Naive B cell (primary cell): ENCODE data around the gene ZNF691. TPM values are rescaled to one million over a fixed set of nuclear protein-coding genes. Genes with fewer than 3 reads are reported as not detected.
A peak's percentile ranks its signal among the peaks of the same experiment; 100 is the strongest.
"Not testable (repeated sequence)": the region's sequence is repeated elsewhere in the genome, so short reads cannot be mapped to it uniquely, and the experiment has no call there.

ENCODE experiments used
- ATAC-seq, 2 donors: fragments of 150-1000 bp; cut with Tn5 transposase; 2 replicates each; pipeline ENCODE4 v1.10.0; 2021; ENCODE audit warnings: low read depth in 2 of 2, mild to moderate bottlenecking in 2 of 2, moderate library complexity in 2 of 2
- DNase-seq: peaks from one replicate; pipeline ENCODE4 v3.0.0; 2022
- H3K27ac Mint-ChIP-seq, 6 donors: one replicate each; pipeline ENCODE4 v1.8.0; 2020 to 2022; ENCODE audit warnings: mild to moderate bottlenecking in 6 of 6, mixed read lengths in 6 of 6, moderate library complexity in 5 of 6, inconsistent platforms in 2 of 6
- H3K27me3 Mint-ChIP-seq, 3 donors: one replicate each; pipeline ENCODE4 v1.8.0; 2021 to 2022; ENCODE audit warnings: mixed read lengths in 3 of 3, mild to moderate bottlenecking in 1 of 3
- H3K36me3 Mint-ChIP-seq, 2 donors: one replicate each; pipeline ENCODE4 v1.8.0; 2020 to 2022; ENCODE audit warnings: mixed read lengths in 2 of 2, inconsistent platforms in 1 of 2, mild to moderate bottlenecking in 1 of 2
- H3K4me1 Mint-ChIP-seq, 3 donors: one replicate each; pipeline ENCODE4 v1.8.0; 2020 to 2022; ENCODE audit warnings: mixed read lengths in 3 of 3, inconsistent platforms in 1 of 3, mild to moderate bottlenecking in 1 of 3, moderate library complexity in 1 of 3
- H3K4me3 Mint-ChIP-seq, 8 donors: one replicate each; pipeline ENCODE4 v1.8.0; 2020 to 2022; ENCODE audit warnings: mild to moderate bottlenecking in 8 of 8, mixed read lengths in 8 of 8, moderate library complexity in 8 of 8, inconsistent platforms in 2 of 8
- H3K9me3 Mint-ChIP-seq, 7 donors: one replicate each; pipeline ENCODE4 v1.8.0; 2020 to 2022; ENCODE audit warnings: mixed read lengths in 7 of 7, mild to moderate bottlenecking in 5 of 7, inconsistent platforms in 2 of 7, moderate library complexity in 1 of 7
- polyA plus RNA-seq, 6 donors: library from polyadenylated mRNA; unstranded; fragments of 300-500 nt; fragmentation: Illumina TruSeq; gene quantifications; one replicate each; pipeline ENCODE4 v1.2.3, GENCODE V29; 2021; ENCODE audit warnings: low read depth in 6 of 6

Gene ZNF691
- polyA plus RNA-seq, 6 donors from 2014 or later = 6.2 to 13.4 (median 9.4) TPM; not detected in 1

DNA sequence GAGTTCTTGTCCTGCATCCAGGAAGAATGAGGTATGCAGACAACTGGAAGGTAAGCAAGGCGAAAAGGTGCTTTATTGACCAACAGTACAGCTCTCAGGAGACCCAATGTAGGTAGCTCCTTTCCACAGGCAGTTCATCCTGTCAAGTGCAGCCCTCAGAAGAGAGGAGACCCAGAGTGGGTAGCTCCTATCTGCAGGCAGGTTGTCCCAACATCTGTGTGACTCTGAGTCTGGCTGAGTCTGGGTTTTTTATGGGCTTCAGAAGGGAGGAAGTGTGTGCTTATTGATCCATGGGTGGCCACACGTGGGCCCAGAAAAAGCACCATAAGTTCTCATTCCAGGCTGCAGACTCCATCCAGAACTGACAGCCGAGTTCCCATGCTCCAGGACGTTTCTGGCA is 34.0 kb downstream of the ZNF691 start:
- no peak overlapping the region for H3K27ac Mint-ChIP-seq
- no peak for DNase-seq
- H3K9me3 Mint-ChIP-seq = peaks cover 0 to 13% (median 5%) of the 10 kb centered on the region in 7 donors

DNA sequence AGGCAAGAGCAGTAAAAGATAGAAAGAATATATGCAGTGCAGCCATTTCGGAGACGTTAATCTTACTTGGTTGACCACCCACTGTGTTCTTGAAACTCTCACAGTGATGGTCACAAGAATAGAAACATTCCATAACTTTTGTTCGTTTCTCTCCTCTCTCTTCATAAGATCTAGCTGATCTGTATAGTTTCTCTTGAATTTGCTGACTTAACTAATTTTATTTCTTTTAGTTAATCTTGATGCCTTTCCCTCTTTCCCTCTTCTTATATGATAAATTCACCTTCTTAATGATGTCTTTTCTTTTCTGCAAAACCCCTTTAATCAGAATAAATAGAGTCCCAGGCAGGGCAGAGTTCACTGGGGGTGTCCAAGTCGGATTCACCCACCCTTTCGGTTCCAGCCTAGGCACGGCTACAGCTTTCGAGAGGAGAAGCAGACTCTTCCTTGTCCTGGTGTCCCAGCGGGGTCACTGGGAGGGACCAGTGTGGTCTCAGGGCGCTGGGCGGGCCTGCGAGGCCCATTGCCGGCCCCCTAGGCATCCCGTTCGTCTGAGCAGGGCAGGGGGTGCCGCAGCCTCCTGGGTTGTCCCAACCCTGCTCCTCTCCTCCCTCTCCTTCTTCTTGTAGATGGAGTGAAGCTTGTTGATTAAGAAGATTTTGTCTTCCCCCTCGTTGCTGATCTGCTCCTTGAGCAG is 39.8 kb downstream of the ZNF691 start:
- DNase-seq (no peak), ATAC-seq (no peak)
- peaks cover 0 to 5% (median 3%) of the 10 kb centered on the region in 7 donors for H3K9me3 Mint-ChIP-seq
- peaks cover 9 to 21% (median 12%) of the 10 kb centered on the region in 3 donors for H3K27me3 Mint-ChIP-seq
- H3K36me3 Mint-ChIP-seq = no peaks in the 10 kb centered on the region
- no peaks in the 10 kb centered on the region for H3K4me1 Mint-ChIP-seq
- H3K4me3 Mint-ChIP-seq = no peak overlapping the region
- H3K27ac Mint-ChIP-seq = no peak overlapping the region

More for the DNA sequence above, 34.0 kb downstream of the ZNF691 start:
- peaks cover 8 to 29% (median 18%) of the 10 kb centered on the region in 3 donors for H3K27me3 Mint-ChIP-seq
- no peak for ATAC-seq
- no peak overlapping the region for H3K4me3 Mint-ChIP-seq
- H3K36me3 Mint-ChIP-seq = peaks cover 0 to 6% of the 10 kb centered on the region in 2 donors
- H3K4me1 Mint-ChIP-seq = no peaks in the 10 kb centered on the region

DNA sequence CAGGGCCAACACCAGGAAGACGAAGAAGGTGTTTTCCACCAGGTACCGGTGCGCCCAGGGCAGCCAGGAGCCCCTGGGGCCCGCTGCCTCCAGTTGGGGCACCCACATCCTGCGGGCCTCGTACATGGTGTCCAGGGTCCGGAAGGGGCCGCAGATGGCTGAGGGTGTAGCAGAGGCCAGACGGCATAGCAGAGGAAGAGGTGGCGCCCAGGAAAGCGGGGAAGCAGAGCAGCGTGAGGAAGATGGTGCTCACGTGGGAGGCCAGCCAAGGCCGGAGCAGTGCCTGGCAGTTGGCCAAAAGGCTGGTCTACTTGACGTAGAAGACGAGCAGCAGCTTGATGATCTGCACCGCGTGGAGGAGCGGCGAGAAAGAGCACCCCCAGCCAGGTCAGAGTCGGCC is 40.4 kb downstream of the ZNF691 start:
- H3K27me3 Mint-ChIP-seq = peaks cover 9 to 25% (median 12%) of the 10 kb centered on the region in 3 donors
- no peaks in the 10 kb centered on the region for H3K36me3 Mint-ChIP-seq
- H3K4me1 Mint-ChIP-seq = no peaks in the 10 kb centered on the region
- H3K4me3 Mint-ChIP-seq = no peak overlapping the region
- ATAC-seq (no peak), DNase-seq (no peak)
- no peak overlapping the region for H3K27ac Mint-ChIP-seq
- H3K9me3 Mint-ChIP-seq = peaks cover 0 to 2% (median 0%) of the 10 kb centered on the region in 7 donors

DNA sequence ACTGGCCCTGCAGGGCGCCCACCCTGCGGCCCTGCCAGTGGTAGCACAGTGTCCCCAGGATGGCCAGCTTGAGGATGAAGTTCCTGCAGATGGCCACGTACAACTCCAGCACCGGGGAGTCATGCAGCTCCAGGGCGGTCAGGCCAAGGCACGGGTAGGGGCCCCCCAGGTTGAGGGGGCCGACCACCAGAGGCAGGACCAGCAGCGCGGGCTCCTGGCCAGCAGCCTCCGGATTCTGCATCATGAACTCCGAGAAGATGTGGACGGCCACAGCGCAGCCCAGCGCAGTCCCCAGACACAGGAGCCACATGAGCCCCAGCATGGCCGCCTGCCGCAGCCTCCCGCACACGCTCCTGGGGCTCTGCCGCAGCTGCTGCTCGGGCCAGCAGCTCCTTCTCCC is 41.0 kb downstream of the ZNF691 start:
- peaks cover 9 to 25% (median 12%) of the 10 kb centered on the region in 3 donors for H3K27me3 Mint-ChIP-seq
- H3K4me1 Mint-ChIP-seq = no peaks in the 10 kb centered on the region
- H3K4me3 Mint-ChIP-seq = no peak overlapping the region
- ATAC-seq (no peak), DNase-seq (no peak)
- H3K9me3 Mint-ChIP-seq = peaks cover 0 to 2% (median 0%) of the 10 kb centered on the region in 7 donors
- no peak overlapping the region for H3K27ac Mint-ChIP-seq
- H3K36me3 Mint-ChIP-seq = no peaks in the 10 kb centered on the region

DNA sequence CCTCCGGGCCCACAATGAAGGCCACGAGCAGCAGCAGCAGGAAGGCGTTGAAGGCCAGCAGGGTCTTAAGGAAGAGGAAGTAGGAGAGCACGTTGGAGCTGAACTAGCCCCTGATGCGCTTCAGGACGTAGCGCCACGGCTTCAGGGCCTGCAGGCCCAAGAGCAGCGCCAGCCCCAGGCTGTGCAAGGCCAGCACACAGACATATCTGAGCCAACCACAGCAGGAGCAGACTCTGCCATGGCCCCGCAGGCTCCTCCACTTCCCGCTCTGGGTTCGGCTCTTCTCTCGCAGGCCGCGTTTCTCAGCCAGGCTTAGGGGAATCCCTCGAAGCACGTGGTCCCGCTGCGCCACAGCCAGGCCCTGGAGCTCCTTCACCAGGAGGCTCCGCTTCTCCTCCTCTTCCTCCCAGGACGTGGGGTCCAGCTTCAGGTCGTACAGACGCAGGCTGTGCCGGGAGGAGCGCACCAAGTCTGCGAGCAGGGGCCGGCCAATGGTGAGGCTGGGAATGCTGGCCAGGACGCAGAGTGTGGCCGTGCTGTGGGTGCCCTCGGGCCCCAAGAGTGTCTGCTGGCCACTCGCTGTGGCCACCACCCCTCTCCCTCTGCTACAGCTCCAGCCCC is 41.7 kb downstream of the ZNF691 start:
- Mint-ChIP-seq H3K4me1 (no peaks in the 10 kb centered on the region), H3K36me3 (no peaks in the 10 kb centered on the region), H3K27me3 (peaks cover 9 to 25% (median 12%) of the 10 kb centered on the region in 3 donors), H3K4me3 (no peak overlapping the region), H3K9me3 (peaks cover 0 to 2% (median 0%) of the 10 kb centered on the region in 7 donors), H3K27ac (no peak overlapping the region)
- DNase-seq (no peak), ATAC-seq (no peak)

DNA sequence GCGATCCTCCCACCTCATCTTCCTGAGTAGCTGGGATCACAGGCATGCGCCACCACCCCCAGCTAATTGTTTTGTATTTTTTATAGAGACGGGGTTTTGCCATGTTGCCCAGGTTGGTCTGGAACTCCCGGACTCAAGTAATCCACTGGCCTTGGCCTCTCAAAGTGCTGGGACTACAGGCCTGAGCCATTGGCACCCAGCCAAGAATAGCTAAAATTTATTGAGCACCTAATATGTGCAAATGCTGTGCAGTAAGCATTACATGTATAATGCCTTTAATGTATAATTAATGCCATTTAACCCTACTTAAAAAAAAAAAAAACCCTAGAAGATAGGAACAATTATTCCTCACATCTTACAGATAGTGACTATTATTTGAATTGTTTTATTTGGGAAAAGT is 42.9 kb downstream of the ZNF691 start:
- DNase-seq (no peak), ATAC-seq (no peak)
- H3K27me3 Mint-ChIP-seq = peaks cover 10 to 24% (median 11%) of the 10 kb centered on the region in 3 donors
- no peak overlapping the region for H3K27ac Mint-ChIP-seq
- no peaks in the 10 kb centered on the region for H3K9me3 Mint-ChIP-seq
- H3K36me3 Mint-ChIP-seq = no peaks in the 10 kb centered on the region
- no peaks in the 10 kb centered on the region for H3K4me1 Mint-ChIP-seq
- no peak overlapping the region for H3K4me3 Mint-ChIP-seq

DNA sequence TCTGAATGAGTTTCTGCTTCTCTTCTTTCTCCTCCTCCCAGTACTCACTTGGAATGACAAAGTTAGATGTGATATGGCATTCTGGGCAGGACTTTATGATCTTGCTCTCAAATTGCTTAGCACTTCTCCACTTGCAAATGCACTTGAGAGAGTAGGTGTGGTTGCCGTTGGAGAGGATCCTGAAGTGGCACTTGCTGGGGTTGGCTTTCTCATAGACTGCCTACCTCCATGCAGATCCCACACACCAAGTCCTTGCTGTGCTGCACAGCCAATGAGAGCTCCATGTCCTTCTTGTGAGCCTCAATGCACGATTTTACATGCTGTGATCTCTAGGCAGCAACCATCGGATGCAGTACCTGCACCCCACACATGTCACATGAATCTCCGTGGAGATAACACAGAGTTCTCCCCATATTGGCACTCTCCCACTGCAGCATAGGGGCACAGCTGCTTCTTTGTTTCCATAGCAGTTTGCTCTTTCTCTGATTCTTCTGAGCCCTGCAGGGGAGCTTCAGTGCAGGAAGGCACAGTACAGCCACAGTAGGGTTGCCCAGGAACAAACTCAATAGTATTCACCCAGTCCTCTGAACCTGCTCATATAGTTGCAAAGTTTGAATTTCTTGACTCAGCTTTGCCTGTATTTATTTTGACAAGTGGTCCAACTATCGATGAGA is 45.2 kb downstream of the ZNF691 start:
- H3K27ac Mint-ChIP-seq = peak overlapping the region in 1 of 6 donors; percentile 60
- no peaks in the 10 kb centered on the region for H3K36me3 Mint-ChIP-seq
- DNase-seq = no peak

DNA sequence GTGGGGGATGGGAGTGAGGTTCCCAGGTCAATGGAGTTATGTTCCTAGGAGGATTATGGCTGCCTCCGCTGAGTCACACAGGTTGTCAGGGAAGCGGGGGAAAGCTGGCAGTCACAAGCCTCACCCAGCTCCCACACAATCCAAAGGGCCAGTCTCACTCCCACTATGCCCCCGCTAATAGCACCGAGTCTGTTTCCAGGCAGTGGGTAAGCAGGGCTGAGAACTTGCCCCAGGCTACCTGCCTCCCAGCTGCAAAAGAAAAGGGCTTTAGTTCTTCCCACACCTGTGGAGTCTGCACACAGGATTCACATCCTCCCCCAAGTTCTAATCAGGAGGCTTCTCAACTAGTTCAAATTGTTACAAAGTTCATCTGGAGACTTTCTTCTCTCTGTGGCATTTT is 53.5 kb downstream of the ZNF691 start:
- H3K36me3 Mint-ChIP-seq = peaks cover 10 to 17% of the 10 kb centered on the region in 2 donors
- peaks cover 7 to 33% (median 16%) of the 10 kb centered on the region in 7 donors for H3K9me3 Mint-ChIP-seq
- not testable (repeated sequence) for H3K27ac Mint-ChIP-seq, H3K4me1 Mint-ChIP-seq, ATAC-seq, H3K4me3 Mint-ChIP-seq, DNase-seq
- peaks cover 26 to 56% (median 50%) of the 10 kb centered on the region in 3 donors for H3K27me3 Mint-ChIP-seq

More for the DNA sequence above, 45.2 kb downstream of the ZNF691 start:
- Mint-ChIP-seq H3K27me3 (peaks cover 4 to 26% (median 22%) of the 10 kb centered on the region in 3 donors), H3K4me1 (no peaks in the 10 kb centered on the region), H3K9me3 (peaks cover 0 to 9% (median 3%) of the 10 kb centered on the region in 7 donors), H3K4me3 (no peak overlapping the region)
- no peak for ATAC-seq

Other genes with a start within 250 kb of the ZNF691 start
- 10 to 100 TPM; 54.1 to 86.8 (median 72.1) TPM for gene PPIH, start 188.2 kb upstream of the ZNF691 start, polyA plus RNA-seq
- 100 to 1,000 TPM in 5 of 6 donors, 10 to 100 TPM in 1; 88.9 to 117 (median 110) TPM for gene YBX1, start 164.2 kb upstream of the ZNF691 start, polyA plus RNA-seq
- under 1 TPM in 1 of 6 donors, not detected in 5; 0.11 TPM for gene CLDN19, start 106.4 kb upstream of the ZNF691 start, polyA plus RNA-seq
- gene P3H1, start 79.6 kb upstream of the ZNF691 start, polyA plus RNA-seq = 10 to 100 TPM in 1 of 6 donors, 1 to 10 TPM in 5; 6.1 to 13.4 (median 7.0) TPM
- gene C1orf50, start 79.4 kb upstream of the ZNF691 start, polyA plus RNA-seq = 1 to 10 TPM; 2.3 to 6.6 (median 4.3) TPM
- gene TMEM269, start 61.6 kb upstream of the ZNF691 start, polyA plus RNA-seq = under 1 TPM in 1 of 6 donors, not detected in 5; 0.11 TPM
- gene ERMAP, start 29.5 kb upstream of the ZNF691 start, polyA plus RNA-seq = 1 to 10 TPM in 5 of 6 donors, not detected in 1; 2.2 to 3.7 (median 2.6) TPM
- gene SVBP, start 29.2 kb upstream of the ZNF691 start, polyA plus RNA-seq = 10 to 100 TPM; 51.0 to 73.2 (median 65.8) TPM
- gene SLC2A1, start 112.3 kb downstream of the ZNF691 start, polyA plus RNA-seq = 100 to 1,000 TPM in 1 of 6 donors, 10 to 100 TPM in 5; 58.4 to 125 (median 89.7) TPM